ENCODE data around the gene PBX4.
"Not testable (repeated sequence)": the region's sequence is repeated elsewhere in the genome, so short reads cannot be mapped to it uniquely, and the experiment has no call there.

The PBX4 gene

DNA sequence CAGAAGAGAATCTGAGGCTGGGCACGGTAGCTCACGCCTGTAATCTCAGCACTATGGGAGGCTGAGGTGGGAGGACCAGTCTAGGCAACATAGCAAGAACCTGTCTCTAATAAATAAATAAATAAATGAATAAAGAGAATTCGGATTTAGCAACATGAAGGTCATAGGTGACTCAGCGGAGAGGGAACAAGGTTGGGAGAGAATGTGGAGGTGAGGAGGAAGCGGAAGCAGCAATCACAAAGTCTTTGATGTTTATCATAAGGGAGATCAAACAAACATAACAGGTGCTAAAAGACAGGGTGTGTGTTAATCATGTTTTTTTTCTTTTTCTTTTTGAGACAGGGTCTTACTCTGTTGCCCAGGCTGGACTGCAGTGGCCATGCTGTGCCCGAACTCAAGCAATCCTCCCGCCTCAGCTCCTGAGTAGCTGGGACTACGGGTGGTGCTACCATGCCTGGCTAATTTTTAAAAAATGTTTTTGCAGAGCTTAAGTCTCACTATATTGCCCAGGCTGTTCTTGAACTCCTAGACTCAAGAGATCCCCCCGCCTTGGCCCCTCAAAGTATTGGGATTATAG lies 16.3 kb downstream of the PBX4 start:
- in situ Hi-C loops (cut with MboI; ENCODE audit: low sequenced_read_pairs): no loop called here
- H3K4me3 ChIP-seq: no peak overlapping the region
- H3K36me3 ChIP-seq (replicated peaks): no peaks in the 10 kb centered on the region
- no peaks in the 10 kb centered on the region for H3K27me3 ChIP-seq (ENCODE audit: low read depth)
- H3K9me3 ChIP-seq: no peaks in the 10 kb centered on the region
- peaks cover 10% of the 10 kb centered on the region for H3K4me1 ChIP-seq
- DNase-seq (ENCODE audit: low spot score in 2 of 2): no peak

DNA sequence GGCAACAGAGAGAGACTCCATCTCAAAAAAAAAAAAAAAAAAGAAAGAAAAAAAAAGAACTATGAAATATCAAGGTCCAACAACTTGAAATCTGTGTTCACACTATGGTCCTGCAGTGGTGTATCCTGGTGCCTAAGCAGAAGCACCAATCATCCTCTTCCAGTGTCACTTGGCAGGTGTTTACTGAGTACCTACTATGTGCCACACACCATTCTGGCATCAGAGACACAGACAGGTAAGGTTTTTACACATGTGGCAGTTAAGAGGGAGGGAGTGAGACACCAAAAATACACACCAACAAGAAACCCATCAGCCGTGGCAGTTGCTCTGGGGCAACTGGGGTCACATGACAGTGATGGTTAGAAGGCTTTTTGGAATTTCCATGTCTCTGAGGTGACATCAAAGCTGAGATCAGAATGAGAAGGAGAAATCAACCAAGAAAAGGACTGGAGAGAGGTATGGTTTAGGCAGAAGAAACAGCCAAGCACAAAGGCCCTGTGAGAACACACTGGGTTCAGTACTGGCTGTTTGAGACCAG lies 17.6 kb downstream of the PBX4 start:
- Histone ChIP-seq H3K36me3 (replicated peaks) (no peaks in the 10 kb centered on the region), H3K27me3 (ENCODE audit: low read depth) (no peaks in the 10 kb centered on the region), H3K4me1 (peaks cover 10% of the 10 kb centered on the region), H3K4me3 (no peak overlapping the region), H3K9me3 (no peaks in the 10 kb centered on the region)
- in situ Hi-C loops (cut with MboI; ENCODE audit: low sequenced_read_pairs): no loop called here
- DNase-seq (ENCODE audit: low spot score in 2 of 2): no peak

DNA sequence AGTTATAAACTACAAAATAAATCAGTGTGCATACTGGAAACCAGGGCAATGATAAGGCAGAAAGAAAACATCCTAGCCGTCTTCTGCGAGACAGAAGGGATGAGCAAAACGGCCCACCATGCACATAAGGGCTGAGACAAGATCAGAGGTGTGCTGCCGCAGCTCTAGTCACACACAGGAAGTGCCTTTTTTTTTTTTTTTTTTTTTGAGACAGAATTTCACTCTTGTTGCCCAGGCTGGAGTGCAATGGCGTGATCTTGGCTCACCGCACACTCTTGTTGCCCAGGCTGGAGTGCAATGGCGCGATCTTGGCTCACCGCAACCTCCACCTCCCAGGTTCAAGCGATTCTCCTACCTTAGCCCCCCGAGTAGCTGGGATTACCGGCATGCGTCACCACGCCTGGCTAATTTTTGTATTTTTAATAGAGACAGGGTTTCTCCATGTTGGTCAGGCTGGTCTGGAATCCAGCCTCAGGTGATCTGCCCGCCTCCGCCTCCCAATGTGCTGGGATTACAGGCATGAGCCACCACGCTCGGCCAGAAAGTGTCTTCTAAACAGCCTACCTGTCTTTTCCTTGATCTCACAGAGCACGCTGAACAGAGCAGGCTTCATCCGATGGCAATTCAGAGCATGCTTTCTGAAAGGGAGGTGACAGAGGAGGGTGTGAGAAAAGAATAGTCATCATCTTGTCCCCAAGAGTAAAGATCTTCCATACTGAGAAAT lies 19.6 kb downstream of the PBX4 start:
- H3K27me3 ChIP-seq (ENCODE audit: low read depth); in situ Hi-C loops (cut with MboI; ENCODE audit: low sequenced_read_pairs); H3K4me3 ChIP-seq; DNase-seq (ENCODE audit: low spot score in 2 of 2); H3K9me3 ChIP-seq; H3K36me3 ChIP-seq (replicated peaks); H3K4me1 ChIP-seq: not testable (repeated sequence)

DNA sequence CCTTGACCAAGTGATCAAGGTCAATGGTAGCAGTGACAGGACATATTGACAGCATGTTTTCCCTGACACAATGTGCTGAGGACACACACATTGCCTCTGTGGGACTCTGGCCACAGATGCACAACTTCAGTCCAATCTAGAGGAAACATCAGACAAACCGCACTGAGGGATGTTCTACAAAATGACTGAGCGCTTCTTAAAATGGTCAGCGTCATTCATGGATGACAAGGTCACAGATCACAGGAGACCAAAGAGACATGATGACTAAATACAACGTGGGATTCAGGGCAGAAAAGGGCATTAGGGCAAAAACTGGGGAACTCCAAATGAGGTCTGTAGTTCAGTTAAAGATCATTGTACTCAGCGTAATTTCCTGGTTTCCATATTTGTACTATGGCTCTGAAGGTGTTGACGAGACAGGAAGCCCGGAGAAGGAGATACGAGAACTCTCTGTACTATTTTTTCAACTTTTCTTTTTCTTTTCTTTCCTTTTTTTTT lies 20.6 kb downstream of the PBX4 start:
- no peaks in the 10 kb centered on the region for H3K36me3 ChIP-seq (replicated peaks)
- peaks cover 7% of the 10 kb centered on the region for H3K4me1 ChIP-seq
- DNase-seq (ENCODE audit: low spot score in 2 of 2): no peak
- in situ Hi-C loops (cut with MboI; ENCODE audit: low sequenced_read_pairs): no loop called here
- no peaks in the 10 kb centered on the region for H3K27me3 ChIP-seq (ENCODE audit: low read depth)
- no peak overlapping the region for H3K4me3 ChIP-seq
- H3K9me3 ChIP-seq: no peaks in the 10 kb centered on the region

DNA sequence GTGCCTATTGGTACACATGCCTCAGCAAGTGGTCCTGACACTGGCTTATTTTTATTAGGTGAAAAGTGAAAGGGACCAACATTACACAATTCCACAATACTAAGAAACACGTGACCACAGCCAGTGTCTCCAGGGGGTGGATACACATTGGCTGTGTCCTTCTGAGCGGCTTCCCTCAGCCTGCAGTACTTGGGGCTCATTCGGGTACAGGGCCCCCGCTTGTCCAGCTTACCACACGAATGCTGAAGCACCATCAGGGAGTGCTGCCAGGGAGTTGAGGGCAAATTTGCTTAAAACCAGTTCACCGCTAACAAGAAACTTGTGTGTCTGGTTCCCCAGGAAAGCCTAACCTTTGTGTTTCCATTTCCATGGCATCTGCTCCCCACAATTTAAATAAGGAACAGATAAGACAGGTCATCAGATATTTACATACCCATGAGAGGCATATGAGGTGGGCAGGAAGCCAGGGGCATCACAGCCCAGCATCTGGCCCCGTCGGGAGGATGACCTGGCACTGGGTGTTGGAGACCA lies 23.3 kb downstream of the PBX4 start:
- no peak for DNase-seq (ENCODE audit: low spot score in 2 of 2)
- Histone ChIP-seq H3K4me3 (no peak overlapping the region), H3K27me3 (ENCODE audit: low read depth) (no peaks in the 10 kb centered on the region), H3K4me1 (peaks cover 5% of the 10 kb centered on the region; the same call in 1 of the 2 replicates), H3K9me3 (no peaks in the 10 kb centered on the region), H3K36me3 (replicated peaks) (no peaks in the 10 kb centered on the region)
- in situ Hi-C loops (cut with MboI; ENCODE audit: low sequenced_read_pairs): no loop called here

DNA sequence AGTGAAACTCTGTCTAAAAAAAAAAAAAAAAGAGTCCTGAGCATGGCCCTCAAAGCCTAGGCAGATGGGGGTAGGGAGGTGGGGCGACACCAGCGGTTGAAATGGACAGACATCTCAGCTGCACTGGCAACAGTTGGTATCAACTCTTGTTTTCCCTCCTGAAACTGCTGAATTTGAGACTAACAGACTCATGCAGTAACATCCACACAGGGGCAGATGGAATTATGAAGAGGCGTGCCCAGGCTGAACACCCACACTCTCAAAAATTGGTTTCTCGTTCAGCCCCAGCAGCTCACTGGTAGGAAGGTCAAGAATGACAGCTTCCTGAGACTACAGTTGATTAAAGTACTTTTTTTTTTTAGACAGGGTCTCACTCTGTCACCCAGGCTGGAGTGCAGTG lies 24.1 kb downstream of the PBX4 start:
- no peak for DNase-seq (ENCODE audit: low spot score in 2 of 2)
- H3K9me3 ChIP-seq: no peaks in the 10 kb centered on the region
- no peaks in the 10 kb centered on the region for H3K36me3 ChIP-seq (replicated peaks)
- H3K4me1 ChIP-seq: peaks cover 5% of the 10 kb centered on the region; the same call in 1 of the 2 replicates
- H3K4me3 ChIP-seq: no peak overlapping the region
- no peaks in the 10 kb centered on the region for H3K27me3 ChIP-seq (ENCODE audit: low read depth)
- in situ Hi-C loops (cut with MboI; ENCODE audit: low sequenced_read_pairs): no loop called here

DNA sequence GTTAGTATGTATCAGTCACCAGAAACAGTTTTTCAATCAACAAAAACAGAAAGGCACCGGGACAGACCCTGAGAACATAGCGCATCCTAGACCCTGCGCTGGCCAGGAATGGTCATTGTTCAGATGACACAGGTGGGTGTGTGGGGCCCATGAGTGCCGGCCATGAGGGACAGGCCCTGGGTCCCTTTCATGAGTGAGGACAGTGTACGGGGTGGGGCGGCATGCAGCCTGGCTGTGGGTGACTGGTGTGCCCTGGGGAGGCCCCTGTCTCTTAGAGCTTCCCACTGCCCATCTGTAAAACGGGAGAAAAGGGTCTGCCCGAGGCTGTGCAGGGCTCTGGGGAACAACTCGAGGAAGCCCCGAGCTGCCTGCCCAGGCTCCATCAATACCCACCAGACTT lies 25.8 kb downstream of the PBX4 start:
- peaks cover 5% of the 10 kb centered on the region; the same call in 1 of the 2 replicates for H3K4me1 ChIP-seq
- no peaks in the 10 kb centered on the region for H3K36me3 ChIP-seq (replicated peaks)
- in situ Hi-C loops (cut with MboI; ENCODE audit: low sequenced_read_pairs): no loop called here
- H3K9me3 ChIP-seq: no peaks in the 10 kb centered on the region
- no peak overlapping the region for H3K4me3 ChIP-seq
- H3K27me3 ChIP-seq (ENCODE audit: low read depth): no peaks in the 10 kb centered on the region
- DNase-seq (ENCODE audit: low spot score in 2 of 2): no peak

DNA sequence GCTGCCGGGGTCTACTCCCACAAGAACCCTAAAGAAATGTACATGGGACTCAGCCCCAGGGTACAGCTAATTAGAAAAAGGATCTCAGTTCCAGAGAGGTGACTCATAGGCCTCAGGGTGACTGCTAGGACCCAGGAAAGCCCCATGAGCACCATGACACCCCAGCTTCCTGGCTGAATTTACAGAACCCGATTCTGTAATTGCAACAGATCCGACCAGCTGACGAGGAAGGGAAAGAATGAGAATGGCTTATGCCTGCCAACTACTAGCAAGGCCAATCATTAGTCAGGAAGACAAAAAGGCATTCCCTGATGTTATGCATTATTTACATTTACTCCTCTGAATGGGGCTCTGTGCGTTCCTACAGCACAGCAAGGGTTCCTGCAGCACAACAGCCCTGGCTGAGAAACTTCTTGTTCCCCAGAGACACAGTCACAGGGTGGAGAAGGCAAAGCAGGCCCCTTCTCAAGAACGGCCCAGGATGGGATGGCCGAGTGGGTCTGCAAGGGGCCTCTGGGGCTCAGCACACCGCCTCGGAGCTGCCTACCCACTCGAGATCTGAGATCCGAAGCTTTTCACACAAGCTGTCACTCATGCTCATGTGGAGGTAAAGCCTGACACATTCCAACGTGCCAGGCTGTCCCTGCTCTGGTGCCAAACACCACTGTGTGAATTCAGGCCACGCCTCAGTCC lies 27.2 kb downstream of the PBX4 start:
- no peak overlapping the region for H3K4me3 ChIP-seq
- DNase-seq (ENCODE audit: low spot score in 2 of 2): peak in 1 of 2 experiments; percentile 16

DNA sequence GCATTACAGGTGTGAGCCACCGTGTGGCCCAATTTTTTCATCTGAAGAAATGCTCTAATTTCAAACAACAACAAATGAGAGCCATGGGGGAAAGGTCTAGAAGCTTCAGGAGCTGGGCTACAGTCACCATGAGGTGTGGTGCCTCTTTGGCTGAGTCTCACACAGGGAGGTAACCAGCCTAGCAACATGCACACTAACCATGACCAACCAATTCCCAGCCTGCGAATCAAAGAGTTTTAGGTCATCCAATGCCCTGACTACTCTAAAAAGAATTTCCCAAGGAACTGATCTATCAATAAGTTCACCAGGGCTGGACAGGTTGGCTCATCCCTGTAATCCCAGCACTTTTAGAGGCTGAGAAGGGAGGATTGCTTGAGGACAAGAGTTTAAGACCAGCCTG lies 29.9 kb downstream of the PBX4 start:
- in situ Hi-C loops (cut with MboI; ENCODE audit: low sequenced_read_pairs): no loop called here
- H3K36me3 ChIP-seq (replicated peaks): no peaks in the 10 kb centered on the region
- no peak overlapping the region for H3K4me3 ChIP-seq
- H3K9me3 ChIP-seq: no peaks in the 10 kb centered on the region
- H3K27me3 ChIP-seq (ENCODE audit: low read depth): no peaks in the 10 kb centered on the region
- H3K4me1 ChIP-seq: peaks cover 13% of the 10 kb centered on the region
- no peak for DNase-seq (ENCODE audit: low spot score in 2 of 2)

More for the DNA sequence above, 27.2 kb downstream of the PBX4 start:
- in situ Hi-C loops (cut with MboI; ENCODE audit: low sequenced_read_pairs): no loop called here
- H3K9me3 ChIP-seq: no peaks in the 10 kb centered on the region
- H3K27me3 ChIP-seq (ENCODE audit: low read depth): no peaks in the 10 kb centered on the region
- H3K4me1 ChIP-seq: peaks cover 5% of the 10 kb centered on the region; the same call in 1 of the 2 replicates
- no peaks in the 10 kb centered on the region for H3K36me3 ChIP-seq (replicated peaks)

DNA sequence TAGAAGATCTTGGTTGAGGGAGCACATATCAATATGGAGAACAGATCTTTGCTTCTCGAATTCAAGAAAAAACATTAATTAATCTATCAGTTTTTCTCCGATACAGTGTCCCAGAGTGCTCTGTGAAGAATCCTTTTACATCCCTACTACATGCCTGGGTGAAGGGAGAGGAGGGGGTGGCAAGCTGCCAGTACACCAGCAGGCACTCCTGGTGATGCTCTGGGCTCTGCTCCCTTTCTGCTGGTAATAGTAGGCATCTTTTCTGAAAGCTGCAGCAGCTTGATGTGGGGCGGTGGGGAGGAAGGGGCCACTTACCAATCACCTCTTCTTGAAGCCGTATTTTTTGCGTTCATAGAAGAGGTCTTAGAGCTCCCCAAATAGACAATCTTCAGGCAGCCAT lies 30.7 kb downstream of the PBX4 start:
- no peaks in the 10 kb centered on the region for H3K36me3 ChIP-seq (replicated peaks)
- peaks cover 13% of the 10 kb centered on the region for H3K4me1 ChIP-seq
- H3K4me3 ChIP-seq: no peak overlapping the region
- no peaks in the 10 kb centered on the region for H3K27me3 ChIP-seq (ENCODE audit: low read depth)
- no peak for DNase-seq (ENCODE audit: low spot score in 2 of 2)
- H3K9me3 ChIP-seq: no peaks in the 10 kb centered on the region
- in situ Hi-C loops (cut with MboI; ENCODE audit: low sequenced_read_pairs): no loop called here

DNA sequence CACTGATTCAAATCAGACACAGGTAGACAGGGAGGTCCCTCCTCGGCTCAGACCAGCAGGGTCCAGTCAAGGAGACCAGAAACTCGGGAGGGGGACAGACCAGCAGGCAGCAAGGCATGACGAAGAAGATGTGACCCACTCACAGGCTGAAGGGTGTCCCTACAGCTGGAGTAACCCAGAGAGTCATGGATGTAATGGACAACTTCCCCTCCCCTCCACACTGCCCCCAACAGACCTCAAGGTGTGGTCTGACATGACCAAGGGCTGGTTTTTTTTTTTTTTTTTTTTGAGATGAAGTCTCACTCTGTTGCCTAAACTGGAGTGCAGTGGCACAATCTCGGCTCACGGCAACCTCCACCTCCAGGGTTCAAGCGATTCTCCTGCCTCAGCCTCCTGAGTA lies 34.1 kb downstream of the PBX4 start:
- H3K9me3 ChIP-seq: no peaks in the 10 kb centered on the region
- DNase-seq (ENCODE audit: low spot score in 2 of 2): no peak
- no peak overlapping the region for H3K4me3 ChIP-seq
- H3K36me3 ChIP-seq (replicated peaks): no peaks in the 10 kb centered on the region
- peaks cover 8% of the 10 kb centered on the region; the same call in 1 of the 2 replicates for H3K4me1 ChIP-seq
- H3K27me3 ChIP-seq (ENCODE audit: low read depth): no peaks in the 10 kb centered on the region
- in situ Hi-C loops (cut with MboI; ENCODE audit: low sequenced_read_pairs): no loop called here

DNA sequence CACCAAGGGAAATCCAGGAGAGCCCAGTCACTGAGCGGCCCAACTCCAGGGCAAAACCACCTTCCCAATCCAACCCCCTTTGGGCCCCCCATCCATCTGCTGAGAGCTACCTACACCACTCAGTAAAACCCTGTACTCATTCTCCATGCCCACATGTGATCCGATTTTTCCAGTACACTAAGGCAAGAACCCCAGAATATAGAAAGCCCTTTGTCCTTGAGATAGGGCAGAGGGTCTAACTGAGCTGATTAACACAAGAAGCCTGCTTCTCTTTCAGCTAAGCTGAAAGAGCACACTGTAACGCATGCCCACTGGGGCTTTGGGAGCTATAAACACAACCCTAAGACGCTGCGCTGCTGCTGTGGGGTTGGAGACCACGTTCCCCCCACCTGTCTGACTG lies 36.0 kb downstream of the PBX4 start:
- no peaks in the 10 kb centered on the region for H3K36me3 ChIP-seq (replicated peaks)
- no peaks in the 10 kb centered on the region for H3K27me3 ChIP-seq (ENCODE audit: low read depth)
- in situ Hi-C loops (cut with MboI; ENCODE audit: low sequenced_read_pairs): no loop called here
- H3K9me3 ChIP-seq: no peaks in the 10 kb centered on the region
- no peak overlapping the region for H3K4me3 ChIP-seq
- peaks cover 8% of the 10 kb centered on the region; the same call in 1 of the 2 replicates for H3K4me1 ChIP-seq
- no peak for DNase-seq (ENCODE audit: low spot score in 2 of 2)

DNA sequence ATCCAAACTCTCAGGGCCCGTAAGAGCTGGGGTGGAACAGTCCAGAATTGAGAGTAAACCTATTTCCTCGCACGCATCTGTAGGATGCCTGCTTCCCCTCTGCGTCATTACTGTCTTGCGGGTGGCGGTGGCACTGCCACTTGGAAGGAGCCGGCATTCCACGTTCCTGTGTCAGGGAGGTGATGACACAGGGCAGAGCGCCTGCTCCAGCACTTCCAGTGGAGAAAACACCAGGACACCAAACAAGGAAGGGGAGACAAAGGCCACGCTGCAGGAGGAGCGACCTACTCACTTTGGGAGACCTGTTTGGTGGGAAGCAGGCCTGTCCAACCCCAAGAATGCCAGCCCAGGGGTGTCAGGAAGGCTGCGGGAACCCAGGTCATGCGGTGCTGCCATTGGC lies 37.1 kb downstream of the PBX4 start:
- no peaks in the 10 kb centered on the region for H3K9me3 ChIP-seq
- H3K4me1 ChIP-seq: peaks cover 8% of the 10 kb centered on the region; the same call in 1 of the 2 replicates
- no peak for DNase-seq (ENCODE audit: low spot score in 2 of 2)
- H3K27me3 ChIP-seq (ENCODE audit: low read depth): no peaks in the 10 kb centered on the region
- H3K4me3 ChIP-seq: no peak overlapping the region
- no peaks in the 10 kb centered on the region for H3K36me3 ChIP-seq (replicated peaks)
- in situ Hi-C loops (cut with MboI; ENCODE audit: low sequenced_read_pairs): no loop called here

DNA sequence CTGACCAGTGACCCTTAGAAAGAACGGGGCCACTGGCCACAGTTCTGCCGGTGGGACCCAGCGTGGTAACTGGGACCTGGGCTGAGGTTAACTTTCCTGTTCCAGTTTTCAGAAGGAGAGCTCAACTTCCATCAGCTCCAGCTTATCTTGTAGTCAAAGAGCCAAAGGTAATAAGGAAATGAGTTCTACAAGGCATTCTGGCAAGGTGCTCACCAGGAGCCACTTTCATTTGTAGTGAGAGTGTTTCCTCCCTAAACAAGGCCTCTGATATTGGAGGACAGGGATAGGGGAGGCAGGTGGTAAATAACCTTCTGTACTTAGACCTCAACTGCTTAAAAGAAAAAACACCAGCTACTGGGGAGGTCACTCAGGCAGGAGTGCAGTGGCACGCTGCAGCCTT lies 38.1 kb downstream of the PBX4 start:
- H3K4me3 ChIP-seq: no peak overlapping the region
- H3K4me1 ChIP-seq: peaks cover 4% of the 10 kb centered on the region; the same call in 1 of the 2 replicates
- DNase-seq (ENCODE audit: low spot score in 2 of 2): no peak
- in situ Hi-C loops (cut with MboI; ENCODE audit: low sequenced_read_pairs): no loop called here
- H3K27me3 ChIP-seq (ENCODE audit: low read depth): no peaks in the 10 kb centered on the region
- no peaks in the 10 kb centered on the region for H3K9me3 ChIP-seq
- H3K36me3 ChIP-seq (replicated peaks): no peaks in the 10 kb centered on the region

Data from HAP-1 (cell line).